ENCODE data around the gene SNAP25. TPM values are rescaled to one million over a fixed set of nuclear protein-coding genes. Genes with fewer than 3 reads are reported as not detected.

SNAP25 gene
- total and polyA plus RNA-seq, 5 donors from 2014 or later, result not detected

DNA sequence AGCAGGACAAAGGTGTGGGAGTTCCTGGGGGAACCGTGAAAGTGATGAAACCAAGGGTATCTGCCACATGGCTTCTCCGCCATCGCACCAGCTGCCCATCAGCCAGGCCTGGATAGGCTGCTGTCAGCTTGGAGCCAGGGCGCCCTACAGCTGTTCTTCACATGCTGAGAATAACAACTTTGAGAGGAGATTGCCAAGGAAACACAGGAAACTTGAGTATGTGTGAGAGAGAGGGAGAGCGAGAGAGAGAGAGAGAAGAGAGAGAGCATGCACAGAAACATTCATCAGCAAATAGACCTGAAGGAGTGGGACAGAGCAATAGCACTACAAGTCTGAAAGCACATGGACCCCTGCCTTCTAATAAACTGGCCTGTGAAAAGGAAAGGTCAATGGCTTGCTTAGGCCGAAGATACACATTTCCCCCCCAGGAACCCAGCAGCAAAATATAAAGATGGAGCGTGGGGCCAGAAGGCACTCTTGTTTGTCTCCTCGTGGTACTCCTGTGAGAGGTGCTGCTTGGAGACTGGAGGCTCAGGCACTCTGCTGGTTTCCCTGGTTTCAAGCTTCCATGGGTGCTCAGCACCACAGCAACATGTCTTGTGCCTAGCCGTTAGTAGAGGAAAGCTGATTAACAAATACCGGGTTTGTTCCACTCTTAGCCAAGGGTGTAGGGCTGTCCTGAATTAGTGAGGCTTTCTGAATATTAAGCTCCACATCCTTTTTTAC is 53.0 kb downstream of the SNAP25 start:
- ATAC-seq (ENCODE audit: low read depth in 2 of 2), result no peak
- Mint-ChIP-seq H3K4me3 (no peak overlapping the region), H3K4me1 (no peaks in the 10 kb centered on the region), H3K36me3 (no peaks in the 10 kb centered on the region), H3K27ac (no peak overlapping the region), H3K27me3 (no peaks in the 10 kb centered on the region), H3K9me3 (peaks cover 0 to 2% (median 0%) of the 10 kb centered on the region in 7 donors)
- H3K27me3 ChIP-seq (ENCODE audit: control insufficient read depth, insufficient read depth, low read length), result no peaks in the 10 kb centered on the region
- H3K36me3 ChIP-seq (ENCODE audit: control insufficient read depth, insufficient read depth, low read length), result no peaks in the 10 kb centered on the region
- H3K4me3 ChIP-seq (ENCODE audit: low read depth, low read length), result no peak overlapping the region
- no peak for DNase-seq
- H3K27ac ChIP-seq (ENCODE audit: insufficient read depth, low read length, poor library complexity, severe bottlenecking), result no peak overlapping the region
- no peaks in the 10 kb centered on the region for H3K9me3 ChIP-seq (ENCODE audit: control insufficient read depth in 2 of 2, low read length in 2 of 2)
- no peaks in the 10 kb centered on the region for H3K4me1 ChIP-seq (ENCODE audit: control insufficient read depth, insufficient read depth, low read length, poor library complexity, severe bottlenecking)

DNA sequence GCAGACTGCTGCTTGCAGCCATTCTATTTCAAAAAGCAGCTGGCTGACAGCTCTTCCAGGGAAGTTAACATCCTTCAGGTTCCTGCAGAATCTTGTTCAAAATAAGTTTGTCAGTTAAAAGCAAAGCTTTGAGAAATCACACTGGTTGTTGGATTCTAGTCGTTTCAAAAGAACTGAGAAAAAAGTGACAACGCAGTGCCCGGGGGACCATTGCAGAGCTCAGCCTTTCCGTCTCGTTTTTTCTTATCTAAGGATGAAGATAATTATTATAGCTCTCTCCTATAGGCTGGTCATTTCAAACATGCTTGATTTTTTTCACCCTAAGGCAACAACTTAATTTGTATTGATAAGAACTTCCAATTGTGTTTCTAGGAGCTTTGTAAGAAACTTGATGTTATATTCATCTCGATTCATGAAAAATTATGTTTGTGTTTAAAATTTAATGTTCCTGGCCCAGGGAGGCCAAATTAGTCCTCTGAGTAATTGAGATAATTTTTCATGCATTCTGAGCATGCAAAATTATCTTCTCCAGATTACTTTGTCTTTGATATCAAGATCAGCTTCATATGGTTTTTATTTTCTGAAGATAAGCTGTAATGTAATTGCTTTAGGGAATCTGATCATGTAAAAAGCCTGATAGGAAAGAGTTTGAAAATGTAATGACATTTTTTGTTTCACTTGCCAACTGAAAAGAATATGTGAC is 58.4 kb downstream of the SNAP25 start:
- H3K9me3 Mint-ChIP-seq, result peaks cover 0 to 2% (median 0%) of the 10 kb centered on the region in 7 donors
- Histone ChIP-seq H3K9me3 (ENCODE audit: control insufficient read depth in 2 of 2, low read length in 2 of 2) (no peaks in the 10 kb centered on the region), H3K4me1 (ENCODE audit: control insufficient read depth, insufficient read depth, low read length, poor library complexity, severe bottlenecking) (no peaks in the 10 kb centered on the region), H3K4me3 (ENCODE audit: low read depth, low read length) (no peak overlapping the region), H3K27me3 (ENCODE audit: control insufficient read depth, insufficient read depth, low read length) (peaks cover 1% of the 10 kb centered on the region), H3K27ac (ENCODE audit: insufficient read depth, low read length, poor library complexity, severe bottlenecking) (no peak overlapping the region), H3K36me3 (ENCODE audit: control insufficient read depth, insufficient read depth, low read length) (no peaks in the 10 kb centered on the region)
- ATAC-seq (ENCODE audit: low read depth in 2 of 2) (no peak), DNase-seq (no peak)
- H3K4me3 Mint-ChIP-seq, result no peak overlapping the region
- peaks cover 4% of the 10 kb centered on the region for H3K27me3 Mint-ChIP-seq
- H3K36me3 Mint-ChIP-seq, result no peaks in the 10 kb centered on the region
- no peaks in the 10 kb centered on the region for H3K4me1 Mint-ChIP-seq
- H3K27ac Mint-ChIP-seq, result no peak overlapping the region

DNA sequence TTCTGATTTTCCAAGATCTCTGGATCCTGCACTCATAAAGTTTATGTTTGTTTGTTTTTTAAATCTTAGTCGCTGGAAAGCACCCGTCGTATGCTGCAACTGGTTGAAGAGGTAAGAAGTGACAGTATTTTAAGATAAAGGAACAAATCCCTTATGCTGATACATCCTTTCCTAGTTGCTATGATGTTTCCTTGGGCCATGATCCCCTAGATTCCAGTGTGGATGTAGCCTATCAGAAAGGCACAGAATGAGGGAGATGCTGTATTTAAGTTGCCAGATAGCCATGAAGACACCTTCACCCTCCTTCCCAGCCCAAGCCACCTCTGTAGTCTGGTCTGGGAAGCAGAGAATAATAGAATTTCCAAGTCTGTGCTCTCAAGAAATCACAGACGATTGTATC is 59.0 kb downstream of the SNAP25 start:
- Mint-ChIP-seq H3K27ac (no peak overlapping the region), H3K36me3 (no peaks in the 10 kb centered on the region), H3K4me1 (no peaks in the 10 kb centered on the region), H3K27me3 (peaks cover 4% of the 10 kb centered on the region), H3K9me3 (peaks cover 0 to 2% (median 0%) of the 10 kb centered on the region in 7 donors), H3K4me3 (no peak overlapping the region)
- H3K9me3 ChIP-seq (ENCODE audit: control insufficient read depth in 2 of 2, low read length in 2 of 2), result no peaks in the 10 kb centered on the region
- no peaks in the 10 kb centered on the region for H3K4me1 ChIP-seq (ENCODE audit: control insufficient read depth, insufficient read depth, low read length, poor library complexity, severe bottlenecking)
- no peak overlapping the region for H3K4me3 ChIP-seq (ENCODE audit: low read depth, low read length)
- DNase-seq (no peak), ATAC-seq (ENCODE audit: low read depth in 2 of 2) (no peak)
- no peak overlapping the region for H3K27ac ChIP-seq (ENCODE audit: insufficient read depth, low read length, poor library complexity, severe bottlenecking)
- H3K27me3 ChIP-seq (ENCODE audit: control insufficient read depth, insufficient read depth, low read length), result peaks cover 1% of the 10 kb centered on the region
- H3K36me3 ChIP-seq (ENCODE audit: control insufficient read depth, insufficient read depth, low read length), result no peaks in the 10 kb centered on the region

DNA sequence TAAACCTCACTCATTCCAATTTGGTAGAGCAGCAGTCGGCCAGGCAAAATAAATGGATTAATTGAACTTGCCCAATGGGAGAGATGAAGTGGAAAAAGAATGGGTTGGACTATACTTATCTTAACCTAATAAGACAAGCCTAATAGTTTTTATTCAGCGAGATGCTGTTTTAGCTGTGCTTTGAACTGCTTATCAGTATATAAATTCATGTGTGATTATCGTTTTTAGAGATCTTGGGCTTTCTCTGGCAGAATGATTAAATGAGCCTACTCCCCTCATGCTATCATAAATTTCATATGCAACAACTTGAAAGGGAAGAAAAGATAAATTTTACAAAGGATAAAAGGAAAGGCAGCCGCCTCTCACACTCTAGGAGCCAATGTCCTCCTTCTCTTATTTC is 59.8 kb downstream of the SNAP25 start:
- Mint-ChIP-seq H3K4me1 (no peaks in the 10 kb centered on the region), H3K9me3 (peaks cover 0 to 2% (median 0%) of the 10 kb centered on the region in 7 donors), H3K4me3 (no peak overlapping the region), H3K27ac (no peak overlapping the region), H3K27me3 (peaks cover 4% of the 10 kb centered on the region), H3K36me3 (no peaks in the 10 kb centered on the region)
- Histone ChIP-seq H3K4me3 (ENCODE audit: low read depth, low read length) (no peak overlapping the region), H3K9me3 (ENCODE audit: control insufficient read depth in 2 of 2, low read length in 2 of 2) (no peaks in the 10 kb centered on the region), H3K27me3 (ENCODE audit: control insufficient read depth, insufficient read depth, low read length) (peaks cover 1% of the 10 kb centered on the region), H3K36me3 (ENCODE audit: control insufficient read depth, insufficient read depth, low read length) (no peaks in the 10 kb centered on the region), H3K4me1 (ENCODE audit: control insufficient read depth, insufficient read depth, low read length, poor library complexity, severe bottlenecking) (no peaks in the 10 kb centered on the region), H3K27ac (ENCODE audit: insufficient read depth, low read length, poor library complexity, severe bottlenecking) (no peak overlapping the region)
- DNase-seq (no peak), ATAC-seq (ENCODE audit: low read depth in 2 of 2) (no peak)

DNA sequence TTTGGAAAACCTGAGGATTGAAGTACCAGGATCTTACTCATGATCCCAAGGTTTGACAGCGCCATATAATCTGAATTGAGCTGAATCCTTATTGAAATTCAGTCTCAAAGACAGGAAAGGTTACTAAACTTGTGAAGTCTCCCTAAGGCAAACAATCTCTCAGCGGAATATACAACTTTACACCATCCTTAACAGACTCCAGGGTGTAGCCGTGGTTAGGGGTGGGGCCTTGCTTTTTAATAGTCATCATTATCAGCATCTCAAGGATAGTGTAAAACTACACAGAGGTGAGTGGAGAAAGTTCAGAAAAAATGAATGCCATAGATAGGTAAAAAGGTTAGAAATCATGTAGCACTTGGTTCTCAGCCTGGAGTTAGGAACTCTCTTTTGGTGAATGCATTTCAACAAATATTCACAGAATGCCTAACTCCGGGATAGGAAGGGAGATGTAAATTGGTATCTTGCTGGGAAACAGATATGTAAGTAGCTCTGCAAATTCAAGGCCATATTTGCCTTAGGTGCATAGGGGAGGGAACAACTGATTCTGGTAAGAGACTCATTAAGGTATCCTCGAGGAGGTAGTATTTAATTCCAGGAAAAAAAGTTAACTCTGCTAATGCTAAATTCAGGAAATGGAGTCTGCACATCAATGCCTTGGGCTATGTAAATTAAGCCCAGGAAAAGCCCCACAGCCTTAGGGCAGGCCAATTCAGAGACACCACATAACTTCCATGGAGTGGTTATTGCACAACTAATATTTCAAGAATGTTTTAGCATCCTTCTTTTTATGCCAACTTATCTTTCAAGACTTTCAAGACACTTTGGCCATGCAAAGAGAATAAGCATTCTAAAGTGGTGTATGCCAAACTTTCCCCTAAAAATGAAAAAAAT is 61.6 kb downstream of the SNAP25 start:
- H3K4me3 ChIP-seq (ENCODE audit: low read depth, low read length), result no peak overlapping the region
- DNase-seq, result no peak
- H3K4me1 Mint-ChIP-seq, result no peaks in the 10 kb centered on the region
- peaks cover 0 to 2% (median 0%) of the 10 kb centered on the region in 7 donors for H3K9me3 Mint-ChIP-seq
- no peak overlapping the region for H3K4me3 Mint-ChIP-seq
- no peaks in the 10 kb centered on the region for H3K36me3 ChIP-seq (ENCODE audit: control insufficient read depth, insufficient read depth, low read length)
- no peaks in the 10 kb centered on the region for H3K9me3 ChIP-seq (ENCODE audit: control insufficient read depth in 2 of 2, low read length in 2 of 2)
- no peaks in the 10 kb centered on the region for H3K4me1 ChIP-seq (ENCODE audit: control insufficient read depth, insufficient read depth, low read length, poor library complexity, severe bottlenecking)
- H3K27ac Mint-ChIP-seq, result no peak overlapping the region
- H3K36me3 Mint-ChIP-seq, result no peaks in the 10 kb centered on the region
- H3K27me3 ChIP-seq (ENCODE audit: control insufficient read depth, insufficient read depth, low read length), result peaks cover 1% of the 10 kb centered on the region
- ATAC-seq (ENCODE audit: low read depth in 2 of 2), result no peak
- peaks cover 11% of the 10 kb centered on the region for H3K27me3 Mint-ChIP-seq
- H3K27ac ChIP-seq (ENCODE audit: insufficient read depth, low read length, poor library complexity, severe bottlenecking), result no peak overlapping the region

DNA sequence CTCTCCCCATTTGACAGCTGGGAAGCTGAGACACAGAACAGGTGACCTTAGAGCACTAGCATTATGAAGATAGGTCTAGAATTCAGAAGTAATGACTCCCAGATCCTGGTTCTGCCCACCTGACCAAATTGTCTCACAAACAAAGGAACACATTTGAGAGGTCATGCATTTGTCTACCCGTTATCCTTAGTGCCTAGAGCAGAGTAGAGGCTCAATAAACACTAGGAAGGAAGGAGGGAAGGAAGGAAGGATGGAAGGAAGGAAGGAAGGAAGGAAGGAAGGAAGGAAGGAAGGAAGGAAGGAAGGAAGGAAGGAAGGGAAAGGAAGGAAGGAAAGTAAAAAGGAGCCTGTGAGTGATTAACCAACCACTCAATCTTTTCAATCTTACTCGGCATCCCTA is 63.3 kb downstream of the SNAP25 start:
- Mint-ChIP-seq H3K36me3 (no peaks in the 10 kb centered on the region), H3K9me3 (peaks cover 0 to 2% (median 0%) of the 10 kb centered on the region in 7 donors), H3K4me3 (no peak overlapping the region), H3K4me1 (no peaks in the 10 kb centered on the region), H3K27ac (no peak overlapping the region), H3K27me3 (peaks cover 11% of the 10 kb centered on the region)
- peaks cover 1% of the 10 kb centered on the region for H3K27me3 ChIP-seq (ENCODE audit: control insufficient read depth, insufficient read depth, low read length)
- H3K36me3 ChIP-seq (ENCODE audit: control insufficient read depth, insufficient read depth, low read length), result no peaks in the 10 kb centered on the region
- H3K27ac ChIP-seq (ENCODE audit: insufficient read depth, low read length, poor library complexity, severe bottlenecking), result no peak overlapping the region
- no peak overlapping the region for H3K4me3 ChIP-seq (ENCODE audit: low read depth, low read length)
- no peaks in the 10 kb centered on the region for H3K4me1 ChIP-seq (ENCODE audit: control insufficient read depth, insufficient read depth, low read length, poor library complexity, severe bottlenecking)
- H3K9me3 ChIP-seq (ENCODE audit: control insufficient read depth in 2 of 2, low read length in 2 of 2), result no peaks in the 10 kb centered on the region
- DNase-seq (no peak), ATAC-seq (ENCODE audit: low read depth in 2 of 2) (no peak)

DNA sequence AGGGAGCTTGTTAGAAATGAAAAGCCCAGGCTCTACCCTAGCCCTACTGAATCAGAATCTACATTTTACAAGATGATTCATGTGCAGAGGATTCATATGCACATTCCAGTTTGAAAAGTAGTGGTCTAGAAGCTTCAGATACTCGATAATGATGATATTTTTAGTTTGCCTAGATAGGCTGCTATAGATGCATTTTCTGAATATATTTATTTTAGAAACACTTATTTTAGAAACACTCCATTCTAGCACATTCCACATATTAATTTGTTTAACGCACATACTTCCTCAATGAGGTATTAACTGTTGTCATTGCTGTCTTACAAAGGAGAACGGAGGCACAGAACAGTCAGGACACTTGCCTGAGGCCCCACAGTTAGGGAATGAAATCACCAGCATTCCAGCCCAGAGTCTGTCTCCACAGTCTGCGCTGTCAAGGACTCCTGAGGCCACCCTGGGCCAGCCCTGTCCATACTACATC is 64.4 kb downstream of the SNAP25 start:
- no peak overlapping the region for H3K27ac Mint-ChIP-seq
- no peaks in the 10 kb centered on the region for H3K4me1 Mint-ChIP-seq
- no peaks in the 10 kb centered on the region for H3K9me3 ChIP-seq (ENCODE audit: control insufficient read depth in 2 of 2, low read length in 2 of 2)
- H3K4me3 Mint-ChIP-seq, result no peak overlapping the region
- H3K36me3 Mint-ChIP-seq, result no peaks in the 10 kb centered on the region
- H3K4me3 ChIP-seq (ENCODE audit: low read depth, low read length), result no peak overlapping the region
- no peak for ATAC-seq (ENCODE audit: low read depth in 2 of 2)
- H3K9me3 Mint-ChIP-seq, result peaks cover 0 to 2% (median 0%) of the 10 kb centered on the region in 7 donors
- H3K4me1 ChIP-seq (ENCODE audit: control insufficient read depth, insufficient read depth, low read length, poor library complexity, severe bottlenecking), result no peaks in the 10 kb centered on the region
- H3K27me3 Mint-ChIP-seq, result peaks cover 7% of the 10 kb centered on the region
- no peak for DNase-seq
- H3K27ac ChIP-seq (ENCODE audit: insufficient read depth, low read length, poor library complexity, severe bottlenecking), result no peak overlapping the region
- H3K27me3 ChIP-seq (ENCODE audit: control insufficient read depth, insufficient read depth, low read length), result no peaks in the 10 kb centered on the region
- H3K36me3 ChIP-seq (ENCODE audit: control insufficient read depth, insufficient read depth, low read length), result no peaks in the 10 kb centered on the region
